GM18498 (cell line): ENCODE measurements around the gene PFKL.
"Not testable (repeated sequence)": the region's sequence is repeated elsewhere in the genome, so short reads cannot be mapped to it uniquely, and the experiment has no call there.

ENCODE experiments used
- ATAC-seq: cut with Tn5 transposase; IDR thresholded peaks from one replicate; pipeline ENCODE4 v1.9.1; 2021; ENCODE audit warnings: mild to moderate bottlenecking, moderate library complexity; ENCODE audit not compliant: unreplicated experiment

Gene PFKL

DNA sequence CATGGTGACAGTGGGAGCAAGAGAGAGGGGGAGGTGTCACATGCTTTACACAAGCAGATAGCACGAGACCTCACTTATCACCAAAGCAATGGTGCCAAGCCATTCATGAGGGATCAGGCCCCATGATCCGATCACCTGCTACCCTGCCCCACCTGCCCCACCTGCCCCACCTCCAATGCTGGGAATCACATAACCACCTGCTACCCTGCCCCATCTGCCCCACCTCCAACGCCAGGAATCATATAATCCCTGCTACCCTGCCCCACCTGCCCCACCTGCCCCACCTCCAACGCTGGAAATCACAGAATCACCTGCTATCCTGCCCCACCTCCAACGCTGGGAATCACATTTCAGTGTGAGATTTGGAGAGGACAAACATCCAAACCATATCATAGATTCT, 24.8 kb upstream of the PFKL start:
- ATAC-seq = no peak

DNA sequence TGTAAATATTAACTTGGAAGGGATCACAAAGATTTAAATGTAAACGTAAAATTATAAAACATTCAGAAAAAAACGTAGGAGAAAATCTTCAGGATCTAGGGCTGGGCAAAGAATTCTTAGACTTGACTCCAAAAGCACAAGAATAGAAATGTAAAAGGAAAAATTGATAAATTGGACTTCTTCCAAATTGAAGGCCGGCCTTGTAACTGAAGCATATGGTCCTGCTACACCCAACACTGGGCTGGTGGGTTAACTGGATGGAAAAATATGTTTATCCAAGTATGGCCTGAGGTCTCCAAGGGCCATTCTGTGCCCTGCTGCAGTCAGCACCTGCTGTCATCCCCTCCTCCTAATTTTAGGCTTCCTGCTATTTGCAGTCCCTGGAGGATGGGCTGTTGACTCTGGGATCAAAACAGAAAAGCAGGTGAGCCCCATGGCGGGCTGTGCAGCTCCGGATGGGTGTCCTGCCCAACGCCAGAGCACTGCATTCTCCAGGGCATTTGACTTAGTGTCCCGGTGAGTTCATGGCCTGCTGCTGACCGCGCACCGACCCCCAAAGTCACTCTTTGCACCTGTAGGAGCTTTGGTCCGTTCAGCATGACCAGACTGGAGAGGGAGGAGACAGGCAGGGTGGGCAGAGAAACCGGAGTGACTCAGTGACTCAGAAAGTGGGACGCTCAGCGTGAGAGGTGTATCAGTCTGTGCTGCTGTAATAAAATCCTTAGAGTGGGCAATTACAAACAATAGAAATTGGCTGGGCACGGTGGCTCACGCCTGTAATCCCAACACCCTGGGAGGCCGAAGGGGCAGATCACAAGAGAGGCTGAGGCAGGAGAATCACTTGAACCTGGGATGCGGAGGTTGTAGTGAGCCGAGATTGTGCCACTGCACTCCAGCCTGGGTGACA, 20.2 kb upstream of the PFKL start:
- no peak for ATAC-seq

DNA sequence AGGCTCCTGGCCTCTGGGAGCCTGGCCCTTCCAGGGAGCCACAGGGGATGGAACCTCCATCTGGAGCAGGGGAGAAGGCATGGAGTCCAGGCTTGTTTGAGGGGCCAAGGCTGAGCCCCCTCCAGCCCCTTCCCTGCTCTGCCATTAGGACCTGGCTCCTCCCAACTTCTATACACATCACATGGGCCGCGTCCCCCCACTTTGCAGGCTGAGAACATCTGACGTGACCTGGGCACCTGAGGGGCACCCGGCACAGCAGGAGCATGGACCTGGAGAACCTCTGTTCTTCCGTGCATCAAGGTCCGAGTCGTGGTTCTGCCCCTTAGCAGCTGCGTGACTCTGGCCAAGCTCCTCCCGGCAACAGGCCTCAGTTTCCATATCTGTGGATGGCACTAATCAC, 18.1 kb upstream of the PFKL start:
- no peak for ATAC-seq

DNA sequence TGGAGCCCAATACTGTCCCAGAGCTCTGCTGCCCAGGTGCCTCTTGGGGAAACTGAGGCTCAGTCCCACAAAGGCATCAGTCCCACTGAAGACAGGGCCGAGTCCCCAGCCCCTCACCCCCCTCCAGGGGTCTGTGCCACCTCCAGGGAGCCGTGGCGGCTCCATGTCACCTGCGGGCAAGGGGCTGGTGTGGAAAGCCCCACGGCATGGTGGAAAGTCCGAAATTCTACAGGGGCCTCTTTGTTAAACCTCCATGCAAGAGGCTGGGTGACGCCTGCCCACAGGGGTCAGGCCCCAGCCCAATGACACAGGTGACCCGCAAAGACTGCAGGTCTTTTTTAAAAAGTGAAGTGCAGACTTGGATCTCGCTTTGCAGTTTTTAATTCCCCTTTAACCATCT, 17.5 kb upstream of the PFKL start:
- ATAC-seq = no peak

DNA sequence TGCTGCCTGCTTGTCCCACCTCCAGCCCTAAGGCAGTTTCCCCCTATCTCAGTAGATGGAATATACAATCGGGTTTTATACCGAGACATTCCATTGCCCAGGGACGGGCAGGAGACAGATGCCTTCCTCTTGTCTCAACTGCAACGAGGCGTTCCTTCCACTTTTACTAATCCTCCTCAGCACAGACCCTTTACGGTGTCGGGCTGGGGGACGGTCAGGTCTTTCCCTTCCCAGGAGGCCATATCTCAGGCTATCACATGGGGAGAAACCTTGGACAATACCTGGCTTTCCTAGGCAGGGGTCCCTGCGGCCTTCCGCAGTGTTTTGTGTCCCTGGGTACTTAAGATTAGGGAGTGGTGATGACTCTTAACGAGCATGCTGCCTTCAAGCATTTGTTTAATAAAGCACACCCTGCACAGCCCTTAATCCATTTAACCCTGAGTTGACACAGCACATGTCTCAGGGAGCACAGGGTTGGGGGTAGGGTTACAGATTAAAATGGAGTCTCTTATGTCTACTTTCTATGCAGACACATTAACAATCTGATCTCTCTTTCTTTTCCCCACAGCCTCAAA, 16.6 kb upstream of the PFKL start:
- ATAC-seq = not testable (repeated sequence)

DNA sequence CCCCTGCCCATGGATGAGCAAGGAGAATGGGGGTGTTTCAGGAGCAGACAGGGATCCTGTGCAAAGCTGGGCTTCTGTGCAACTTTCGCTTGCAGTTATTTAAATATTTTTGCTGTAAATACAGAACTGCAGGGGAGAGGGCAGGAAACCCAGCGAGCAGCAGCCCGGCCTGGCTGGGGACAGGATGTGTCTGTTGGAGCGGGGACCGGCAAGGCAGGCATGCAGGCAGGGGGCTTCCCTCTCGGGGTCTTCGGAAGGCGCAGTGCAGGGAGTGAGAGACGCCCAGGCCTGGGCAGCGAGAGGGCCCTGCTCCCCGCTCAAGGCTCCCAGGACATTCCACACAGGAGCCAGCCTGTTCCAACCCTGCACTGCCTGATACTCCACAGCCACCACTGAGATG, 15.9 kb upstream of the PFKL start:
- no peak for ATAC-seq

DNA sequence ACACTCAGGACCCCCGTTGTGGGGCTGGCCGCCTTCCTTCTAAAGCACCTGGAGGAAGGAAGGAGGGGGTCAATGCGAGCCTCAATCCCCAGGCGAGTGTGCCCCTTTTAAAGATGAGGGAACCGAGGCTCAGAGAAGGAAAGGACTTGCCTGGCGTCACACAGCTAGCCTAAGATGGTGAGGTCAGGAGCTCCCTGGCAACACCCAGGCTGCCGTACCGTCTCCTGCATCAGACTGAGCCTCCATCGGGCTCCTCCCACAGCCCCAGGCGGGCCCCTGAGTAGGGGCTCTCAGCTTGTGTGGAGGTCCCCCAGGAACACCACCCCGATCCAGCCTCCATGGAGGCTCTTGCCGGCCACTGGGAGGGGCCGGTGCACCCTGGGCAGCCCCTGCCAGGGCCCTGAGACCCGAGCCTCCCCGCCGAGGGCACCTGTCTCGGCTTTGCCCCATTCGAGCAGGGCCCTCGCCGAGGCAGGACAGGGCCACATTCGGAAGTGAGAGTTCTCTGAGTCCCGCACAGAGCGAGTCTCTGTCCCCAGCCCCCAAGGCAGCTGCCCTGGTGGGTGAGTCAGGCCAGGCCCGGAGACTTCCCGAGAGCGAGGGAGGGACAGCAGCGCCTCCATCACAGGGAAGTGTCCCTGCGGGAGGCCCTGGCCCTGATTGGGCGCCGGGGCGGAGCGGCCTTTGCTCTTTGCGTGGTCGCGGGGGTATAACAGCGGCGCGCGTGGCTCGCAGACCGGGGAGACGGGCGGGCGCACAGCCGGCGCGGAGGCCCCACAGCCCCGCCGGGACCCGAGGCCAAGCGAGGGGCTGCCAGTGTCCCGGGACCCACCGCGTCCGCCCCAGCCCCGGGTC, 14.5 kb upstream of the PFKL start, which contains the start of gene AIRE:
TSS of gene AIRE (plus strand) at position 739 of the 855 bp plus-strand sequence. CDS start 131 bp downstream, outside the sequence.
- no peak for ATAC-seq

DNA sequence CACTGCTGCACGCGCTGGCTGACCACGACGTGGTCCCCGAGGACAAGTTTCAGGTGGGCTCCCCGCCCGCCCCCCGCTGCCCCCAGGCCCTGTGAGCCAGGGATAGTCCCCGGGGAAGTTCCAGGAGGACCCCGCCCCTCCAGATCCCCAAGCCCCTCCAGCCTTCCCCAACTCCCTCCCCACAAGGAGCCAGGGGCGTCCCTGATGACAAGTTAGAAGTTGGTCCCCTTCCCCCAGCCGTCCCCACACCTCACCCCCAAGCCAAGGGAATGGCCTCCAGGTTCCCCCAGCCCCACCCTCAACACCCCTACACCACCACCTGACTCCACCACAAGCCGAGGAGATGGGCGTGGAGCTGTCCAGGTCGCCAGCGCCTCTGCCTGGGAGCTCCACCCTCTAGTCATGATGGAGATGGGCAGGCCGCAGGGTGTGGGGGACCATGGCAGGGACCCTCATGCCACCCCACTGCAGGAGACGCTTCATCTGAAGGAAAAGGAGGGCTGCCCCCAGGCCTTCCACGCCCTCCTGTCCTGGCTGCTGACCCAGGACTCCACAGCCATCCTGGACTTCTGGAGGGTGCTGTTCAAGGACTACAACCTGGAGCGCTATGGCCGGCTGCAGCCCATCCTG, 13.7 kb upstream of the PFKL start:
- ATAC-seq = no peak

DNA sequence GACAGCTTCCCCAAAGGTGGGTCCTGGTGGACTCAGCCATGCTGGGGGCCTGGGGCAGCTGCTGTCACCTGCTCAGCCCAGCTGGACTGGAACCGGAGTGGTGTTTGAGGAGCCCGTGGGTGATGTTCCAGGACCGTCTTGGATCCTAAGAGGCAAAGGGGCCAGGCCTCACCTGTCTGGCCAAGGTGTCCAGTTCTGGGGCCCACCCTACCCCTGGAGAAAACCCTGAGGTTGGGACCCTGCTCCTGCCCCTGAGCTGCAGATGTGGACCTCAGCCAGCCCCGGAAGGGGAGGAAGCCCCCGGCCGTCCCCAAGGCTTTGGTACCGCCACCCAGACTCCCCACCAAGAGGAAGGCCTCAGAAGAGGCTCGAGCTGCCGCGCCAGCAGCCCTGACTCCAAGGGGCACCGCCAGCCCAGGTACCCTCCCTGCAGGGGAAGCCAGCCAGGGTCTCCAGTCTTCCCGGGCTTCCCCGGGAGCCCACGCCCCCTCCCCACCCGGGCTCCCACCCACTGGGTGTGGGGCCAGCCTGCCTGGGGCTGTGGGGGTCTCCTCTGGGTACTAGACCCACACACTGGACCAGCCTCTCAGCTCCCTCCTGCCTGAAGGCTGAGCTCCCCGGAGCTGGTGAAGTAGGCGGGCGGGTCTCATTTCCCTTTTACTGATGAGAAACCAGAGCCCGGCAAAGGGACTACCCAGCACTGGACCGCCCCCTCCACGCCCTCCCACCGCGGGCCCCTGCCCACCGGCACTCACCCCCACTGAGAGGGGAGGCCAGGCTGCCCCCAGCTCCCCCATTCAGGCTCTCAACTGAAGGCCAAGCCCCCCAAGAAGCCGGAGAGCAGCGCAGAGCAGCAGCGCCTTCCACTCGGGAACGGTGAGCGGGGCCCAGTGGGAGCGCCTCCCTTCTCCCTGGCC, 12.9 kb upstream of the PFKL start:
- ATAC-seq = no peak

DNA sequence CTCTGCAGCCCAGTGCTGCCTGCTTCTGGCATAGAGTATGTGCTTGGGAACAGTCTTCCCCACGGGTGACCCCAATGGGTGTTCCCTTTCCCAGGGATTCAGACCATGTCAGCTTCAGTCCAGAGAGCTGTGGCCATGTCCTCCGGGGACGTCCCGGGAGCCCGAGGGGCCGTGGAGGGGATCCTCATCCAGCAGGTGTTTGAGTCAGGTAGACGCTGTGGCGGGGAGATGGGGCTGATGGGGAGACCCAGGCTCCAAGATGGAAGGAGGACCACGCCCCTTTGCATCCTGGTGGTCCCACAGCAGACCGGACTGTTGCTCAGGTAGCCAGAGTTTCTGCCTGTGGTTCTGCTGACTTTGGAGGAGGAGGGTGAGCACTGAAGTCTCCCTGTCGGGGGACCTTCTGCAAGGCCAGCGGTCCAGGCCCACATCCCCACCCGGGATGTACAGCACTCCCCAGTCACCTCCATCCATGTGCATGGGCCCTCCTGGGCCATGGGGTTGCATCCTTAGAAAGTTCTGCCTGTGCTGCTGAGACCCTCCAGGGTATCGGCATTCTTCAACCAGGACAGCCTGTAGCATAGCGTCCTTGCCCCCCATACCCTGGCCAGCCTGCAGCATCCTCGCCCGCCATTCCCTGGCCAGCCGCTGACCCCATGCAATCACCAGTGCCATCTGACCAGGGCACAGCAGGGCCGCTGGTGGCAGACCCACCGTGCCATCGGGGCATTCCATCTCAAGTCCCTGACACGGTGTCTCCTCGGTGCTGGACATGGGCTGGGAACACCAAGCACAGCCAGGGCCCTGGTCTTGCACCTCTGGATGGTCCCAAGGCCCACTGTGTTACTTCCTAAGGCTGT, 11.4 kb upstream of the PFKL start:
- ATAC-seq = no peak

DNA sequence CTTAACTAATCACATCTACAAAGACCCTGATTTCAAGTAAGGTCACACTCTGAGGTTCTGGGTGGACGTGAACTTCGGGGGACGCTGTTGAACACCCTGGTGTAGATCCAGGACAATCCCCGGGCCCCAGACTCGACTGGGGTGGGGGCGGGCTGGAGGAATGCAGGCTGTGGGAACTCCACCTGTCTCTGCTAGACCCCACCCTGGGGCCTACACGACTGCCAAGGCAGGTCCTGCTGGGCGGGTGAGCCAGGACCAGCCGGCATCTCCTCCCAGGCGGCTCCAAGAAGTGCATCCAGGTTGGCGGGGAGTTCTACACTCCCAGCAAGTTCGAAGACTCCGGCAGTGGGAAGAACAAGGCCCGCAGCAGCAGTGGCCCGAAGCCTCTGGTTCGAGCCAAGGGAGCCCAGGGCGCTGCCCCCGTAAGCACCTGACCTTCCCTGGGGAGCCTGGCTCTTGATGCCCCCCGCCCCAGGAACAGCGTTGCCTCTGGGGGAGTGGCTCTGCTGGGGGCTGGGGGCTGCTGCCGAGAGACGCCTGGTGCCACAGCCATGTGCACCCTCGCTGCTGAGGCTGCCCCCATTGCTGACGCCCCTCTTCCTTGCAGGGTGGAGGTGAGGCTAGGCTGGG, 10.4 kb upstream of the PFKL start:
- ATAC-seq = no peak

DNA sequence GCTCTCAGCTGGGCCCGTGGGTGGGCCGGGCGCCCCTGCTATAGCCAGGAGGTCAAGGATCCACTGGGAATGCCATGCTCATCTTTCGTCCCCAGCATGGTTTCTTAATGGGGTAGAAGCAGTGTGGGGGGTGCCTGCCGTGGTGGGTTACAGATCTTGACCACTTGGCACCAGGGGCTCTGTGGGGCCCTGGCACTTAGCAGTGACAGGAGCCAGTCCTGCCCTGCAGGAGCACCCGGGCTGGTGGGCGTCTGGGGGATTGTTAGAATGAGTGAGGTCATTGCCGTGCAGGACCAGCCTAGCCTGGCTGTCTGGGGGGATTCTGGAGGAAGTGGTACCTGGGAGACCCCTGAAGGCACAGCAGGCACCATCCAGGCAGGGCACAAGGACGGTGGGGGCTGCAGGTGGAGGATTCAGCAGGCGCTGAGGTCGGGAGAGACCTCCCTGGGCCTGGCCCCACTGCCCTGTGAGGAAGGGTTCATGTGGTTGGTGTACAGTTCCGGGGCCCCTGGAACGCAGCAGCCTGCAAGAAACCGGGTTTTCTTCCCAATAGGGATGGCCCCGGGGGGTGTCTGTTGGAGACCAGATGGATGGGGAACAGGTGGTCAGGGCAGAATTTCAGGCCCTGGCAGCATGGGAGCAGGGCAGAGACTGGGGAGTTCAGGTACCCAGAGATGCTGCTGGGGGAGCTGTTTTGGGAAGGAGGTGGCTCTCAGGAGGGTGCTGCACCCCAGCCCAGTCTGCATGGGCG, 9.4 kb upstream of the PFKL start:
- ATAC-seq = no peak

DNA sequence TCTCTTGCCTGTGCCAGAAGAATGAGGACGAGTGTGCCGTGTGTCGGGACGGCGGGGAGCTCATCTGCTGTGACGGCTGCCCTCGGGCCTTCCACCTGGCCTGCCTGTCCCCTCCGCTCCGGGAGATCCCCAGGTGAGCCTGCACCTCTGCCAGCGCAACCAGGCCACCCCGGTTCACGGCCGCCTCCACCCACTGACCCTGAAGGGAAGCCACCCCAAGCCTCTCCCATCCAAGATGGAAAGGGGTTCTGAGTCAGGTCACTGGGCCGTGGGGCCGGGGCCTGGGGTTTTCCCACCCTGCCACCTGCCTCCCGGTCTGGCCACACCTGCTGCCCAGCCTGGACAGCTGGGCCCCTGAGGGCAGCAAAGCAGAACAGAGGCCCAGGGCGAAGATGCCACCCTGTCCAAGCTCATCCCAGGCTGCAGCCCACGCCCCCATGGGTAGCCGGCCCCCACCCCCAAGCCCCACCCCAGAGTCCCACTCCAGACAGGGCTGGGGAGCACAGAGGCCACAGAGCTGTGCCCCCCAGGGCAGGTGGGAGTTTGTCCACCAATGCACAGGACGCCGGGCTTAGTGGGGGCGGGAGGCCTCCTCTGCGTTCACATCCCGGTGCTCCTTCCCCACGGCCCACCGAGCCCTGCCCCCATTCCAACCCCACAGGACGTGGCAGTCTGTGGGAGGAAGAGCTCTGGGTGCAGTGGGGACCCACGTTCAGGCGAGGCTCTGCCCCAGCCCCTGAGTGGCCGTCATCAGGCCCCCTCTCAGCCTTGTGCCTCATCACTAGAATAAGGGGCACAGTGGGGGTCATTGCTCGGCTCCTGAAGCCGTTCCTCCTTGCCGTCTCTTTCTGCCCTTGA, 8.5 kb upstream of the PFKL start:
- no peak for ATAC-seq

DNA sequence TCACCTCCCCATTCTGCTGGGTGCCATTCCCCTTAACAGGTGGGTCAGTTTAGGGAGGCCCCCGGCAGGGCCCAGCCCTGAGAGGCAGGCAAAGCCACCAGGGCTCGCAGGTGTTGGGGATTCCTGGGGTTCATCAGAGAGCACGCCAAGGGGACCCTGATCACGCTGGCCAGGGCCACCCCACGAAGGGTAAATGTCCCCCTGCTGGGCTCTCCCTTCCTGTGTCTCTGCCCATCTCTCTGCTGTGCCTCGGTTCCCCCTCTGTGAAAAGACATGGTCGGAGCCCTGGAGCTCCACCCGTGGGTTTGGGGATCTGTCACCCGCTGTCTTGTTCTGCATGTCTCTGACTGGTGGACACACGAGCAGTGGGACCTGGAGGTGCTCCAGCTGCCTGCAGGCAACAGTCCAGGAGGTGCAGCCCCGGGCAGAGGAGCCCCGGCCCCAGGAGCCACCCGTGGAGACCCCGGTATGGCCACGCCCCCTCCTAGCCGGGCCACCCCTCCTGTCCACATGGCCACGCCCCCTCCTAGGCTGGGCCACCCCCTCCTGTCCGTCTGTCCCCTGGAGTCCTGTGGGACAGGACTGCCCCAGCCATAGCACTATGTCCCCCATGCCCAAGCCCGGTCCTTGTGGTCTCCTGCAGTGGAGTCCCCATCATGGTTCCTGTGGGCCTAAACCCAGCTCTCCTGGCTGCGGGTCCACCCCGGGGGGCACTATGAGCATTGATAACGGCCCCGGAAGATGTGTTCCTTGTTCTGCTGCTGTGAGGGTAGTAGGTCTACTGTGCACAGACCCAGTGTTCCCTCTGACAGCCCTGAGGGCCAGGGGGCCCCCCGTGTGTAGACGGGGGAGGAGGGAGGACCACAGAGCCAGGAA, 7.7 kb upstream of the PFKL start:
- ATAC-seq = no peak

DNA sequence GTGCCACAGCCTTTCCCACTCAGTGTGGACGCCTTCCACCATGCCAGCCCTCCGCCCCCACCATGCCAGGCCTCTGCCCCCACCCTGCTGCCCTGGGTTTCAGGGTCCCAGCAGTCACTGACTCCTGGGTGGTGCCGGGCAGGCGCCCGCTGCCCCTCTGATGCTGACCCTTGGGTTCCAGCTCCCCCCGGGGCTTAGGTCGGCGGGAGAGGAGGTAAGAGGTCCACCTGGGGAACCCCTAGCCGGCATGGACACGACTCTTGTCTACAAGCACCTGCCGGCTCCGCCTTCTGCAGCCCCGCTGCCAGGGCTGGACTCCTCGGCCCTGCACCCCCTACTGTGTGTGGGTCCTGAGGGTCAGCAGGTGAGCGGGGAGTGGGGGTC, 7.0 kb upstream of the PFKL start:
- ATAC-seq = no peak
